HCT116 (cell line): Measurements from ENCODE around the gene EBPL. TPM values are rescaled to one million over a fixed set of nuclear protein-coding genes. Genes with fewer than 3 reads are reported as not detected.
"Not testable (repeated sequence)": the region's sequence is repeated elsewhere in the genome, so short reads cannot be mapped to it uniquely, and the experiment has no call there.

Experiments
- ATAC-seq: fragments of 200-7000 bp; cut with Tn5 transposase; 2 replicates; pipeline ENCODE4 v1.9.1; 2020; ENCODE audit warnings: mild to moderate bottlenecking, moderate library complexity
- BruUV-seq: library from RNA; stranded (reverse); fragments of 400-500 nt; replicated peaks from 2 replicates; lab custom pipeline; 2021; lab: Mats Ljungman, UMichigan
- CTCF ChIA-PET: fragments of 300-600 bp; sonication (Branson Sonifier 250); formaldehyde crosslinking; loops from one replicate; lab custom pipeline; 2021; ENCODE audit warnings: antibody characterized with exemption; lab: Charles Lee
- POLR2A ChIA-PET: fragments of 300-600, 350-600 bp; sonication (Branson Sonifier 250); formaldehyde crosslinking; loops from one replicate; lab custom pipeline; 2021; ENCODE audit warnings: antibody characterized with exemption; lab: Charles Lee
- RAD21 ChIA-PET, 2 experiments: fragments of 300-600 bp; sonication (Branson Sonifier 250); formaldehyde crosslinking; loops; one replicate each; lab custom pipeline; 2023; ENCODE audit warnings: low total read pairs in 2 of 2; ENCODE audit not compliant: uncharacterized antibody in 2 of 2, unreplicated experiment in 2 of 2, low non-redundant PET in 1 of 2; lab: Charles Lee
- DNase-seq: peaks from one replicate; pipeline ENCODE4 v3.0.0-alpha.2; 2010; ENCODE audit warnings: low read depth, low spot score
- H2AFZ ChIP-seq: fragments of 200-600 bp; shearing (Covaris generic), sonication (generic); 2 replicates; pipeline ENCODE4 v1.6.1; 2017; ENCODE audit warnings: low read depth, mixed run types, mixed read lengths, antibody characterized with exemption, low read length; ENCODE audit not compliant: poor library complexity, severe bottlenecking
- H3K27ac ChIP-seq: 2 replicates; pipeline ENCODE4 v1.5.1; 2012; ENCODE audit warnings: low read depth, low read length
- H3K27me3 ChIP-seq: fragments of 200-600 bp; sonication (generic); 2 replicates; pipeline ENCODE4 v1.6.1; 2016; ENCODE audit warnings: mixed run types, low read length, mixed read lengths; ENCODE audit not compliant: insufficient read depth
- H3K36me3 ChIP-seq, 2 experiments: fragments of 200-500 bp in 1 of 2; fragments of 200-600 bp in 1 of 2; sonication (Bioruptor generic) in 1 of 2; sonication (generic) in 1 of 2; 2 replicates each; pipeline versions ENCODE4 v1.5.1 to v1.6.1; 2014 to 2016; ENCODE audit warnings: low read length in 2 of 2, inconsistent platforms in 1 of 2, mixed read lengths in 1 of 2, mixed run types in 1 of 2; ENCODE audit not compliant: insufficient read depth in 2 of 2, control insufficient read depth in 1 of 2
- H3K4me1 ChIP-seq, 2 experiments: fragments of 200-600 bp in 1 of 2; sonication (generic) in 1 of 2; 2 replicates each; pipeline versions ENCODE4 v1.5.1 to v1.6.1; 2012 to 2017; ENCODE audit warnings: low read length in 2 of 2, inconsistent platforms in 1 of 2, mild to moderate bottlenecking in 1 of 2, mixed read lengths in 1 of 2, mixed run types in 1 of 2, moderate library complexity in 1 of 2; ENCODE audit not compliant: insufficient read depth in 2 of 2, control insufficient read depth in 1 of 2
- H3K4me2 ChIP-seq: fragments of 200-600 bp; sonication (generic); 2 replicates; pipeline ENCODE4 v1.6.1; 2017; ENCODE audit warnings: mixed run types, low read length, mixed read lengths
- H3K4me3 ChIP-seq, 2 experiments: fragments of 200-600 bp in 1 of 2; sonication (generic) in 1 of 2; replicated peaks in 1 of 2; 2 replicates each; pipeline ENCODE4 v1.5.1; 2011 to 2016; ENCODE audit warnings: low read length in 2 of 2, control low read depth in 1 of 2, low read depth in 1 of 2, mild to moderate bottlenecking in 1 of 2, mixed read lengths in 1 of 2, mixed run types in 1 of 2
- H3K79me2 ChIP-seq: fragments of 200-600 bp; sonication (generic); 2 replicates; pipeline ENCODE4 v1.6.1; 2017; ENCODE audit warnings: mild to moderate bottlenecking, mixed run types, low read length, moderate library complexity, mixed read lengths; ENCODE audit not compliant: insufficient read depth
- H3K9ac ChIP-seq: fragments of 200-600 bp; sonication (generic); 2 replicates; pipeline ENCODE4 v1.6.1; 2016; ENCODE audit warnings: low read length, mixed read lengths
- H3K9me2 ChIP-seq: fragments of 200-600 bp; sonication (generic), shearing (Covaris generic); 2 replicates; pipeline ENCODE4 v1.6.1; 2017; ENCODE audit warnings: mixed run types, mild to moderate bottlenecking, moderate library complexity; ENCODE audit not compliant: insufficient read depth
- H3K9me3 ChIP-seq, 2 experiments: fragments of 200-500 bp in 1 of 2; fragments of 200-600 bp in 1 of 2; sonication (Bioruptor generic) in 1 of 2; sonication (generic) in 1 of 2; 2 replicates each; pipeline ENCODE4 v1.6.1; 2014 to 2017; ENCODE audit warnings: low read length in 2 of 2, mixed read lengths in 2 of 2, inconsistent platforms in 1 of 2, low read depth in 1 of 2, mild to moderate bottlenecking in 1 of 2, mixed run types in 1 of 2, moderate library complexity in 1 of 2; ENCODE audit not compliant: control insufficient read depth in 1 of 2, insufficient read depth in 1 of 2
- H4K20me1 ChIP-seq: fragments of 200-600 bp; sonication (generic), shearing (Covaris generic); 2 replicates; pipeline ENCODE4 v1.6.1; 2017; ENCODE audit warnings: mixed run types, mild to moderate bottlenecking, moderate library complexity; ENCODE audit not compliant: insufficient read depth
- CEBPB ChIP-seq: IDR thresholded peaks from 2 replicates; pipeline ENCODE4 v1.6.1; 2012; ENCODE audit warnings: low read depth
- EGR1 ChIP-seq: IDR thresholded peaks from 2 replicates; pipeline ENCODE4 v1.6.1; 2012; ENCODE audit warnings: low read depth
- FOSL1 ChIP-seq: IDR thresholded peaks from 2 replicates; pipeline ENCODE4 v1.6.1; 2012; ENCODE audit warnings: low read depth
- JUND ChIP-seq: IDR thresholded peaks from 2 replicates; pipeline ENCODE4 v1.6.1; 2012
- SIN3A ChIP-seq: IDR thresholded peaks from 2 replicates; pipeline ENCODE4 v1.6.1; 2012; ENCODE audit warnings: low read depth
- YY1 ChIP-seq: IDR thresholded peaks from 2 replicates; pipeline ENCODE4 v1.6.1; 2011; ENCODE audit warnings: low read length, low read depth, moderate library complexity, mild to moderate bottlenecking; ENCODE audit not compliant: insufficient replicate concordance; ENCODE audit errors: extremely low read depth
- ZFX ChIP-seq: fragments of 450-650 bp; IDR thresholded peaks from 2 replicates; pipeline ENCODE4 v1.6.1; 2017
- ZNF274 ChIP-seq: fragments of 200-500 bp; sonication (Bioruptor generic); IDR thresholded peaks from 2 replicates; pipeline ENCODE4 v1.6.1; 2014; ENCODE audit warnings: mild to moderate bottlenecking, low read depth, low read length, inconsistent platforms
- intact Hi-C: fragments of 100-400 bp; cut with micrococcal nuclease; formaldehyde crosslinking; loops from 2 replicates; pipeline ENCODE4 v1.10.0; 2022
- total RNA-seq: library from RNA; stranded (reverse); gene quantifications from one replicate; pipeline ENCODE4 v1.2.1, GENCODE V29; 2021; ENCODE audit not compliant: unreplicated experiment
- TF ChIP-seq, protein P1 (sequence below): IDR thresholded peaks from 2 replicates; pipeline ENCODE4 v1.6.1; 2011; ENCODE audit warnings: mild to moderate bottlenecking, low read length, moderate library complexity; ENCODE audit not compliant: insufficient replicate concordance; ENCODE audit errors: extremely low read depth
- TF ChIP-seq, protein P2 (sequence below), 3 experiments: fragments of 200-600 bp in 1 of 3; sonication (generic) in 1 of 3; IDR thresholded peaks in 2 of 3; conservative IDR thresholded peaks in 1 of 3; 2 replicates each; pipeline ENCODE4 v1.5.1; 2012 to 2017; ENCODE audit warnings: low read depth in 2 of 3, low read length in 2 of 3, antibody characterized with exemption in 1 of 3, borderline replicate concordance in 1 of 3, control low read depth in 1 of 3, mild to moderate bottlenecking in 1 of 3, mixed read lengths in 1 of 3, mixed run types in 1 of 3, moderate library complexity in 1 of 3; ENCODE audit not compliant: insufficient read depth in 1 of 3

Gene EBPL
- total RNA-seq, 1 experiment from 2014 or later, result 73.2 TPM

- TF ChIP-seq SIN3A (no peak), ZFX (no peak)
Observed at GRCh38 chr13:49711218-49711863, 20.1 kb upstream of the EBPL start (continued).

DNA sequence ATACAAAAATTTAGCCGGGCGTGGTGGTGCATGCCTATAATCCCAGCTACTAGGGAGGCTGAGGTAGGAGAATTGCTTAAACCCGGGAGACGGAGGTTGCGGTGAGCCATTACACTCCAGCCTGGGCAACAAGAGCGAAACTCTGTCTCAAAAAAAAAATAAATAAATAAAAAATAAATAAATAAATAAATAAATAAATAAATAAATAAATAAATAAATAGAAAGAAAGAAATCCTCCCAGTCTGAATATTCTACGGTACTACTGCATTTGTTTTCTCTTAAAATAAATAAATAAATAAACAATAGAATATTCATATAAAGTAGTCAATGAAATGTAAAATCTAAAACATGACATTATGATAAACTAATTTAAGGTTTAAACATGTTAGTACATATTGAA, 13.0 kb upstream of the EBPL start:
- CTCF ChIA-PET, RAD21 ChIA-PET, H3K9me3 ChIP-seq: not testable (repeated sequence)

GRCh38 chr13:49701491-49701890, 10.2 kb upstream of the EBPL start:
- DNase-seq (no peak), ATAC-seq (no peak)
- CTCF ChIA-PET, result no interaction called here
- peaks cover 13 to 19% of the 10 kb centered on the region in 2 experiments; a peak in 3 of 4 replicates for H3K36me3 ChIP-seq
- no peaks in the 10 kb centered on the region for H3K79me2 ChIP-seq
- no peak overlapping the region for H3K4me2 ChIP-seq
- no peaks in the 10 kb centered on the region for H3K9me3 ChIP-seq
- BruUV-seq, result no TSS peak
- no peaks in the 10 kb centered on the region for H3K4me1 ChIP-seq
- no peak overlapping the region for H2AFZ ChIP-seq
- POLR2A ChIA-PET, result no interaction called here
- no peaks in the 10 kb centered on the region for H3K9me2 ChIP-seq
- no peak overlapping the region for H3K4me3 ChIP-seq
- H3K9ac ChIP-seq, result no peak overlapping the region
- no peak overlapping the region for H3K27ac ChIP-seq
- intact Hi-C loops, result no loop called here
- no peaks in the 10 kb centered on the region for H4K20me1 ChIP-seq
- no peaks in the 10 kb centered on the region for H3K27me3 ChIP-seq
- RAD21 ChIA-PET, result no interaction called here
- no peak for TF ChIP-seq YY1
- TF ChIP-seq EGR1, result no peak
- TF ChIP-seq ZFX, result no peak
- no peak for TF ChIP-seq ZNF274
- TF ChIP-seq, protein P1, sequence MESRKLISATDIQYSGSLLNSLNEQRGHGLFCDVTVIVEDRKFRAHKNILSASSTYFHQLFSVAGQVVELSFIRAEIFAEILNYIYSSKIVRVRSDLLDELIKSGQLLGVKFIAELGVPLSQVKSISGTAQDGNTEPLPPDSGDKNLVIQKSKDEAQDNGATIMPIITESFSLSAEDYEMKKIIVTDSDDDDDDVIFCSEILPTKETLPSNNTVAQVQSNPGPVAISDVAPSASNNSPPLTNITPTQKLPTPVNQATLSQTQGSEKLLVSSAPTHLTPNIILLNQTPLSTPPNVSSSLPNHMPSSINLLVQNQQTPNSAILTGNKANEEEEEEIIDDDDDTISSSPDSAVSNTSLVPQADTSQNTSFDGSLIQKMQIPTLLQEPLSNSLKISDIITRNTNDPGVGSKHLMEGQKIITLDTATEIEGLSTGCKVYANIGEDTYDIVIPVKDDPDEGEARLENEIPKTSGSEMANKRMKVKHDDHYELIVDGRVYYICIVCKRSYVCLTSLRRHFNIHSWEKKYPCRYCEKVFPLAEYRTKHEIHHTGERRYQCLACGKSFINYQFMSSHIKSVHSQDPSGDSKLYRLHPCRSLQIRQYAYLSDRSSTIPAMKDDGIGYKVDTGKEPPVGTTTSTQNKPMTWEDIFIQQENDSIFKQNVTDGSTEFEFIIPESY, result no peak
- TF ChIP-seq FOSL1, result no peak
- no peak for TF ChIP-seq JUND
- TF ChIP-seq, protein P2, sequence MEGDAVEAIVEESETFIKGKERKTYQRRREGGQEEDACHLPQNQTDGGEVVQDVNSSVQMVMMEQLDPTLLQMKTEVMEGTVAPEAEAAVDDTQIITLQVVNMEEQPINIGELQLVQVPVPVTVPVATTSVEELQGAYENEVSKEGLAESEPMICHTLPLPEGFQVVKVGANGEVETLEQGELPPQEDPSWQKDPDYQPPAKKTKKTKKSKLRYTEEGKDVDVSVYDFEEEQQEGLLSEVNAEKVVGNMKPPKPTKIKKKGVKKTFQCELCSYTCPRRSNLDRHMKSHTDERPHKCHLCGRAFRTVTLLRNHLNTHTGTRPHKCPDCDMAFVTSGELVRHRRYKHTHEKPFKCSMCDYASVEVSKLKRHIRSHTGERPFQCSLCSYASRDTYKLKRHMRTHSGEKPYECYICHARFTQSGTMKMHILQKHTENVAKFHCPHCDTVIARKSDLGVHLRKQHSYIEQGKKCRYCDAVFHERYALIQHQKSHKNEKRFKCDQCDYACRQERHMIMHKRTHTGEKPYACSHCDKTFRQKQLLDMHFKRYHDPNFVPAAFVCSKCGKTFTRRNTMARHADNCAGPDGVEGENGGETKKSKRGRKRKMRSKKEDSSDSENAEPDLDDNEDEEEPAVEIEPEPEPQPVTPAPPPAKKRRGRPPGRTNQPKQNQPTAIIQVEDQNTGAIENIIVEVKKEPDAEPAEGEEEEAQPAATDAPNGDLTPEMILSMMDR (IDR thresholded peaks at IDR 0.05 in 2 of 3, conservative IDR thresholded peaks at IDR 0.05 in 1 of 3; ENCODE audit: borderline replicate concordance in 1 of 3, insufficient read depth in 1 of 3, low read depth in 2 of 3, low read length in 2 of 3), result no peak
- no peak for TF ChIP-seq CEBPB

More for the DNA sequence above, 13.0 kb upstream of the EBPL start:
- peaks cover 13 to 26% of the 10 kb centered on the region in 2 experiments; a peak in 3 of 4 replicates for H3K36me3 ChIP-seq
- H3K27ac ChIP-seq, BruUV-seq, H3K4me3 ChIP-seq, DNase-seq, H3K9ac ChIP-seq, H4K20me1 ChIP-seq, H3K27me3 ChIP-seq, H3K4me1 ChIP-seq, intact Hi-C loops, H2AFZ ChIP-seq, H3K79me2 ChIP-seq, ATAC-seq, H3K4me2 ChIP-seq, POLR2A ChIA-PET, H3K9me2 ChIP-seq: not testable (repeated sequence)
